HEK293T (cell line): ENCODE results near the gene PDZK1.

Source experiments
- BHLHE40 ChIP-seq: fragments of 450-650 bp; IDR thresholded peaks from 2 replicates; pipeline ENCODE4 v1.6.1; 2016; ENCODE audit warnings: mild to moderate bottlenecking, moderate library complexity, borderline replicate concordance
- CTBP1 ChIP-seq: fragments of 450-650 bp; IDR thresholded peaks from 2 replicates; pipeline ENCODE4 v1.6.1; 2016; ENCODE audit warnings: borderline replicate concordance
- ELF4 ChIP-seq: fragments of 450-650 bp; IDR thresholded peaks from 2 replicates; pipeline ENCODE4 v1.6.1; 2017; ENCODE audit warnings: antibody characterized with exemption
- FOXK2 ChIP-seq: fragments of 450-650 bp; IDR thresholded peaks from 2 replicates; pipeline ENCODE4 v1.6.1; 2016; ENCODE audit warnings: mild to moderate bottlenecking
- FOXM1 ChIP-seq: fragments of 450-650 bp; IDR thresholded peaks from 2 replicates; pipeline ENCODE4 v1.6.1; 2017; ENCODE audit warnings: mild to moderate bottlenecking, borderline replicate concordance
- L3MBTL2 ChIP-seq: fragments of 450-650 bp; conservative IDR thresholded peaks from 2 replicates; pipeline ENCODE4 v1.6.1; 2016; ENCODE audit warnings: mild to moderate bottlenecking
- LEF1 ChIP-seq: fragments of 450-650 bp; IDR thresholded peaks from 2 replicates; pipeline ENCODE4 v1.6.1; 2017; ENCODE audit warnings: mild to moderate bottlenecking, borderline replicate concordance
- NFRKB ChIP-seq: fragments of 450-650 bp; IDR thresholded peaks from 2 replicates; pipeline ENCODE4 v1.6.1; 2016; ENCODE audit warnings: mild to moderate bottlenecking, moderate library complexity
- SP1 ChIP-seq: fragments of 450-650 bp; IDR thresholded peaks from 2 replicates; pipeline ENCODE4 v1.6.1; 2017
- SUZ12 ChIP-seq: fragments of 450-650 bp; IDR thresholded peaks from 2 replicates; pipeline ENCODE4 v1.6.1; 2016; ENCODE audit warnings: mild to moderate bottlenecking
- ZNF384 ChIP-seq: fragments of 450-650 bp; IDR thresholded peaks from 2 replicates; pipeline ENCODE4 v1.6.1; 2016
- TF ChIP-seq, protein P1 (sequence below): fragments of 450-650 bp; IDR thresholded peaks from 2 replicates; pipeline ENCODE4 v1.6.1; 2016

DNA sequence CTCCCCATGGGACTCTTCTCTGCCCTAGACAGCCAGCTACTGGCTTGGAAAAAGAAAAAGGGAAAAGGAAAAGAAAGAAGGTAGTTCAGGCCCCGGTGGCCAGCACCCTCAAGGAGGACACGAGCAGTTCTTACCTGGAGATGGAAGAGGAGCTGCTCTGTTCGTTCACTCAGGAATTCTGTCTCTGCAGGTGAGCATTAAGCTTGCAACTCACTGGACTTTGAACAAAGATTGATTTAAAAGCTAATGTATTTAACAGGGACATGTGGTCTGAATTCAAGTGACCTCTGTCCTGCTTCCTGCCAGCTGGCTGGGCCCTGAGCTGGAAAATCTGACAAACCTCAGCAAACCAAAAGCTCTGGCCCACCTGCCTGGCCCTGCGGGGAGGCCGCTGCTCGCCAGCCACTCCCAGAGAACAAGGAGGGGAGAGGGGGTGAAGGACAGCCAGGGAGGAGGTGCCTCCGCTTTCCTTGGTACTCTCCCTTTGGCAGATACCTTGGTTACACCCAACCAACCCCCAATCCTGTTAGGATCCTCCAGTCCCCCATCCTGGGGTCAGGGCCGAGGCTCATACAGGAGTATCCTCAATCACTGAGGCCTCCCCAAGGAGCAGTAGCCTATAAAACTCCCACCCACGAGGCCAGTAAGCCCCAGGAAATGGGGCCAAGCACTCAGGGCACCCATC is at the start of gene PDZK1:
- TF ChIP-seq FOXM1 (no peak), NFRKB (no peak), LEF1 (no peak), FOXK2 (no peak), ELF4 (no peak), SUZ12 (no peak), L3MBTL2 (no peak), CTBP1 (no peak), BHLHE40 (no peak), SP1 (no peak), ZNF384 (no peak)
- TF ChIP-seq, protein P1, sequence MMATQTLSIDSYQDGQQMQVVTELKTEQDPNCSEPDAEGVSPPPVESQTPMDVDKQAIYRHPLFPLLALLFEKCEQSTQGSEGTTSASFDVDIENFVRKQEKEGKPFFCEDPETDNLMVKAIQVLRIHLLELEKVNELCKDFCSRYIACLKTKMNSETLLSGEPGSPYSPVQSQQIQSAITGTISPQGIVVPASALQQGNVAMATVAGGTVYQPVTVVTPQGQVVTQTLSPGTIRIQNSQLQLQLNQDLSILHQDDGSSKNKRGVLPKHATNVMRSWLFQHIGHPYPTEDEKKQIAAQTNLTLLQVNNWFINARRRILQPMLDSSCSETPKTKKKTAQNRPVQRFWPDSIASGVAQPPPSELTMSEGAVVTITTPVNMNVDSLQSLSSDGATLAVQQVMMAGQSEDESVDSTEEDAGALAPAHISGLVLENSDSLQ = no peak
